Common myeloid progenitor, CD34-positive (primary cell): ENCODE results near the gene ZNF700.
"Not testable (repeated sequence)": the region's sequence is repeated elsewhere in the genome, so short reads cannot be mapped to it uniquely, and the experiment has no call there.

ENCODE experiments used
- CTCF ChIA-PET: fragments of 350-600 bp; sonication (Branson Sonifier 250); formaldehyde crosslinking; loops from one replicate; lab custom pipeline; 2021; ENCODE audit warnings: antibody characterized with exemption; lab: Charles Lee
- POLR2A ChIA-PET: fragments of 350-600 bp; sonication (Branson Sonifier 250); formaldehyde crosslinking; loops from one replicate; lab custom pipeline; 2021; ENCODE audit warnings: antibody characterized with exemption; lab: Charles Lee
- DNase-seq, 3 donors: peaks; one replicate each; pipeline versions ENCODE4 v3.0.0 to v3.0.0-alpha.2; 2013
- H3K27ac ChIP-seq, 2 experiments: 1 replicate in 1 of 2; 2 replicates in 1 of 2; pipeline ENCODE4 v1.7.0; 2013; ENCODE audit warnings: inconsistent platforms in 2 of 2, low read length in 2 of 2, mild to moderate bottlenecking in 2 of 2, low read depth in 1 of 2, moderate library complexity in 1 of 2; ENCODE audit not compliant: severe bottlenecking in 2 of 2, insufficient read depth in 1 of 2, poor library complexity in 1 of 2
- H3K27me3 ChIP-seq, 5 experiments: replicated peaks in 2 of 5; 1 replicate in 3 of 5; 2 replicates in 2 of 5; pipeline versions ENCODE4 v1.6.1 to v1.7.0; 2013; ENCODE audit warnings: low read length in 4 of 5, mild to moderate bottlenecking in 2 of 5, moderate library complexity in 2 of 5, inconsistent platforms in 1 of 5; ENCODE audit not compliant: insufficient read depth in 5 of 5, control insufficient read depth in 4 of 5
- H3K36me3 ChIP-seq, 4 experiments: 1 replicate in 2 of 4; 2 replicates in 2 of 4; pipeline versions ENCODE4 v1.6.1 to v1.7.0; 2013; ENCODE audit warnings: low read length in 3 of 4, control low read depth in 1 of 4, mild to moderate bottlenecking in 1 of 4; ENCODE audit not compliant: control insufficient read depth in 4 of 4, insufficient read depth in 4 of 4
- H3K4me1 ChIP-seq, 4 experiments: 1 replicate in 3 of 4; 2 replicates in 1 of 4; pipeline versions ENCODE4 v1.6.1 to v1.7.1; 2013; ENCODE audit warnings: low read length in 3 of 4, mild to moderate bottlenecking in 3 of 4, control low read depth in 1 of 4, inconsistent platforms in 1 of 4, moderate library complexity in 1 of 4; ENCODE audit not compliant: control insufficient read depth in 4 of 4, insufficient read depth in 4 of 4; ENCODE audit errors: control extremely low read depth in 1 of 4
- H3K4me3 ChIP-seq, 7 experiments: 1 replicate in 4 of 7; 2 replicates in 3 of 7; pipeline versions ENCODE4 v1.5.1 to v1.7.0; 2013; ENCODE audit warnings: mild to moderate bottlenecking in 7 of 7, low read length in 6 of 7, moderate library complexity in 6 of 7, inconsistent platforms in 2 of 7, low read depth in 2 of 7, control low read depth in 1 of 7; ENCODE audit not compliant: insufficient read depth in 4 of 7, control insufficient read depth in 1 of 7; ENCODE audit errors: extremely low read depth in 1 of 7
- H3K9me3 ChIP-seq, 5 experiments: 1 replicate in 4 of 5; 2 replicates in 1 of 5; pipeline versions ENCODE4 v1.6.1 to v1.7.1; 2013; ENCODE audit warnings: low read length in 4 of 5, mild to moderate bottlenecking in 2 of 5, inconsistent platforms in 1 of 5, low read depth in 1 of 5, moderate library complexity in 1 of 5; ENCODE audit not compliant: control insufficient read depth in 4 of 5, insufficient read depth in 2 of 5; ENCODE audit errors: control extremely low read depth in 1 of 5
- WGBS: methylation state at CpG from one replicate; pipeline ENCODE4 v1.1.5; 2013; ENCODE audit not compliant: insufficient coverage; 5-methylcytosine and 5-hydroxymethylcytosine counted together

ZNF700 gene

DNA sequence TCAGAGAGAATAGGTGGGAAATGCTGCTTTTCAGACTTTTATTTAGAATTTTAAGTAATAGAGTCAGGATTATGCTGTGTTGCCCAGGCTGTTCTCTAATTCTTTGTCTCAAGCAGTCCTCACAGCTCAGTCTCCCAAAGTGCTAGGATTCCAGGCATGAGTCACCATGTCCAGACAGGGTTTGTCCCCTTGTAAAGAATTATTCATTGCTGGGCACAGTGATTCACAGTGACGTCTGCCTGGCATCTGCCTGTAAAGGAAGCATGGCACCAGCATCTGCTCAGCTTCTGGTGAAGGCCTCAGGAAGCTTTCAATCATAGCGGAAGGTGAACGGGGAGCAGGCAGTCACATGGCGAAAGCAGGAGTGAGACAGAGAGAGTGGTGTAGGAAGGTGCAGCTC is 57.6 kb downstream of the ZNF700 start:
- H3K27me3 ChIP-seq, result no peaks in the 10 kb centered on the region
- H3K27ac ChIP-seq, result no peak overlapping the region
- ChIA-PET POLR2A (no interaction called here), CTCF (interaction anchor here (0.8 to 2.1 kb wide), 2 partner anchors 19 to 185 kb away, joined by 3 to 6 read pairs; no protein-coding TSS in a partner anchor)
- no peak overlapping the region for H3K4me3 ChIP-seq
- peaks cover 7 to 69% (median 48%) of the 10 kb centered on the region in 5 experiments for H3K9me3 ChIP-seq
- peaks cover 7 to 25% (median 12%) of the 10 kb centered on the region in 4 experiments for H3K36me3 ChIP-seq
- 82% methylated on average over 1 of the region's 4 CpGs for WGBS
- DNase-seq, result no peak
- H3K4me1 ChIP-seq, result peaks cover 0 to 2% (median 1%) of the 10 kb centered on the region in 4 experiments

DNA sequence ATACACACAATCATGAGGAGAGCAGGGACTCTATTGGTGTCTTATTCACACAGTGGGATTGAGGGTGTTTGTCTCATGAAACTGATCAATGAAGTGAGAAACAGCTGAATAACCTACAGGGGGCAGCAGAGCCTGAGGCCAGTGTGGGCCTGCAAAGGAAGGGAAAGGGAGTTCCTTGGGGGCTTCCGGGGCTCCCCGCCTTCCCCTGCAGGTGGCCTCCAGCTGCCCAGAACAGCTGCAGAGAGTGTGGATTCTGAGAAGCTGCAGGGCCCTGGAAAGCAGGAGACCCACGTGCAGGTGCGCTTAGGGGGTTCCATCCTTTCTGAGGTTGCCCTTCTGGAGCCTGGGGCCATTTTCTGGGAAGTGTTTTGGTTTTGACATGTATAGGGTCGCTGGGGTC is 60.1 kb downstream of the ZNF700 start:
- H3K27ac ChIP-seq, result no peak overlapping the region
- H3K4me1 ChIP-seq, result peaks cover 0 to 11% (median 7%) of the 10 kb centered on the region in 4 experiments
- peaks cover 0 to 45% (median 23%) of the 10 kb centered on the region in 5 experiments for H3K9me3 ChIP-seq
- ChIA-PET POLR2A (no interaction called here), CTCF (interaction anchor here (1.4 to 1.7 kb wide), 2 partner anchors 103 to 187 kb away, joined by 4 read pairs; no protein-coding TSS in a partner anchor)
- DNase-seq, result peak; percentile 27 to 55 (median 34)
- H3K36me3 ChIP-seq, result peaks cover 0 to 4% (median under 1%) of the 10 kb centered on the region in 4 experiments
- no peak overlapping the region for H3K4me3 ChIP-seq
- WGBS, result 21% methylated on average over 3 of the region's 5 CpGs
- H3K27me3 ChIP-seq, result no peaks in the 10 kb centered on the region

DNA sequence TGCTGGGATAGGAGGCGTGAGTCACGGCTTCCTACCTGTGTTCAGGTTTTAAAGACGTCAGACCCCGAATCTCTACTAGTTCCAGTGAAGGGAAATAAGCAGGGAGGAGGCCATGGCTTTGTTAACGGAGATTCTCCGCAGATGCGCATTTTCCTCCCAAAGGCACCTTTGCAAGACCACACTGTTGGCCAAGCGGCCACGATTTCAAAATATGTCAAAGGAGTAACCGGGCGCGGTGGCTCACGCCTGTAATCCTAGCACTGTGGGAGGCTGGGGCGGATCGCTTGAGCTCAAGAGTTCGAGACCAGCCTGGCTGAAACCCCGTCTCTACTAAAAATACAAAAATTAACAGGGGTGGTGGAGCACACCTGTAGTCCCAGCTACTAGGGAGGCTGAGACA is 61.8 kb downstream of the ZNF700 start:
- DNase-seq, result no peak
- peaks cover 0 to 31% (median 7%) of the 10 kb centered on the region in 5 experiments for H3K9me3 ChIP-seq
- no peaks in the 10 kb centered on the region for H3K27me3 ChIP-seq
- ChIA-PET CTCF (interaction anchor here (0.8 to 5.2 kb wide), 6 partner anchors 13 to 107 kb away, joined by 3 to 65 read pairs (median 5); partner anchors contain the start of genes ZNF700 and ZNF763), POLR2A (interaction anchor here (0.6 to 2.7 kb wide), 5 partner anchors 16 to 188 kb away, joined by 3 to 19 read pairs (median 3); partner anchors contain the start of genes ZNF491, ZNF69, ZNF700 and ZNF763)
- peaks cover 0 to 11% (median 11%) of the 10 kb centered on the region in 4 experiments for H3K4me1 ChIP-seq
- H3K4me3 ChIP-seq, result peak overlapping the region in 2 of 7 experiments; percentile 98
- no peak overlapping the region for H3K27ac ChIP-seq
- H3K36me3 ChIP-seq, result peaks cover 0 to 19% (median 2%) of the 10 kb centered on the region in 4 experiments
- 93% methylated on average over 15 of the region's 17 CpGs for WGBS

DNA sequence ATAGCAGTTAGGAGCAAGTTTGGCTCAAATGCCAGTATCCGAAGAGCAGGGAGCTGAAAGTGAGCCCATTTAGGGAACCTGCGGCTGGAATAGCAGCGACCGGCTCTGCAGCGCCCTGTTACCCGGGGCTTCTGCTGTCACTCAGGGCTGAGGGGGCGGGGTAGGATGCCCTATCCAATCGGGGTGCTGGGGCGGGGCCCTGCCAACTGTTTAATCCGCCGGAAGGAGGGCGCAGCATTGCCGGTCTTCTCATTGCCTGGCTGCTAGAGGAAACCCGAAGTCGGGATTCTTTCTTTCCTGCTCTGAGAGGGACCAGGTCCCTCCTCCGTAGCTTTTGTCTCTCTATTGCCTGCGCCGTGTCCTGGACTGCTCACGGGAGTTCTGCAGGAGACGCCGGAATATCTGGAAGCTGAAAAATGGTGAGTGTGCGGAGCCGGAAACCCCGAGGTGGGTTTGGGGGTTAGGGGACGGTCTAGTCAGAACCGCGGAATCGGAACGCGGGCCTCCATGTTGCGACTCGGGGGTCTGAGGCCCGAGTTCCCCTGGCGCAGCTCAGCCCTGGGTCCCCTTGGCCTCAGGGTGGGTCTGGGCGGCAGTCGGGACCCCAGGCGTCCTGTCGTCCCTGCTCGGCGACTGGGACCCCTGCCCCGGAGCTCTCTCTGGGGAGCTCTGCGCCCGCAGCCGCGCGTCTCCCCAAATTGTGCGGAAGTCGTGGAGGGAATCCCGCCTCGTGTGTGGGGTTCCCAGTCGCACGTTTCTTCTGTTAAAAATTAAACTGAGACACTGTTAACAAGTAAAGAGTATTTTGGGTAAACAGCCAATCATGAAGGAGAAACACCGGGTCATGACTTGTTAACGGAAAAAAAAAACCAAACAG is 62.7 kb downstream of the ZNF700 start:
- H3K27ac ChIP-seq, result peak overlapping the region; percentile 91 to 94
- CTCF ChIA-PET, result interaction anchor here (0.5 to 5.2 kb wide), 21 partner anchors 10 to 201 kb away, joined by 3 to 65 read pairs (median 4); partner anchors contain the start of genes ZNF491, ZNF69, ZNF700 and ZNF763
- H3K36me3 ChIP-seq, result peaks cover 0 to 20% (median 2%) of the 10 kb centered on the region in 4 experiments
- H3K4me1 ChIP-seq, result peaks cover 0 to 13% (median 12%) of the 10 kb centered on the region in 4 experiments
- peak; percentile 95 to 99 (median 98) for DNase-seq
- peak overlapping the region; percentile 92 to 99 (median 98) for H3K4me3 ChIP-seq
- H3K27me3 ChIP-seq, result no peaks in the 10 kb centered on the region
- POLR2A ChIA-PET, result interaction anchor here (0.6 to 2.7 kb wide), 10 partner anchors 17 to 552 kb away, joined by 3 to 22 read pairs (median 4); partner anchors contain the start of genes ZNF20, ZNF491, ZNF625 and ZNF69
- under 1% methylated on average over 42 of the region's 54 CpGs for WGBS
- H3K9me3 ChIP-seq, result peaks cover 0 to 25% (median 3%) of the 10 kb centered on the region in 5 experiments

DNA sequence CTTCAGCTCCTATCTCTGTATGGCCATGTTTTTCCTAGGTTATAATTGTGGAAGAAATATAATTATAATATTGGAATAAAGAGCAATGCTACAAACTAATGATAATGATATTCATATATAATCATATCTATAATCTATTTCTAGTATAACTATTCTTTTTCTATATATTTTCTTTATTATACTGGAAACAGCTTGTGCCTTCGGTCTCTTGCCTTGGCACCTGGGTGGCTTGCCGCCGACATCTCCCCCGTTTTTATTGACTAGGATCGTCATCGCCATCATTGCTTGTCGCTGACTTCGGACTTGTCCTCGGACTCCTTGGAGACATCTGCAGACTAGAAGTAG is 64.2 kb downstream of the ZNF700 start:
- Histone ChIP-seq H3K9me3 (peaks cover 0 to 11% (median 0%) of the 10 kb centered on the region in 5 experiments), H3K27me3 (no peaks in the 10 kb centered on the region), H3K4me3 (peak overlapping the region in 6 of 7 experiments; percentile 38 to 99 (median 98)), H3K36me3 (peaks cover 0 to 28% (median 2%) of the 10 kb centered on the region in 4 experiments), H3K4me1 (peaks cover 0 to 13% (median 12%) of the 10 kb centered on the region in 4 experiments), H3K27ac (peak overlapping the region; percentile 91 to 94)
- ChIA-PET POLR2A (interaction anchor here (1.2 to 2.7 kb wide), 4 partner anchors 25 to 151 kb away, joined by 4 to 22 read pairs (median 12); partner anchors contain the start of genes ZNF20, ZNF700 and ZNF763), CTCF (interaction anchor here (0.6 to 5.2 kb wide), 21 partner anchors 8 to 192 kb away, joined by 3 to 65 read pairs (median 4); partner anchors contain the start of genes ZNF20, ZNF491, ZNF69 and ZNF700)
- 84% methylated on average over 8 of the region's 9 CpGs for WGBS
- DNase-seq, result no peak

DNA sequence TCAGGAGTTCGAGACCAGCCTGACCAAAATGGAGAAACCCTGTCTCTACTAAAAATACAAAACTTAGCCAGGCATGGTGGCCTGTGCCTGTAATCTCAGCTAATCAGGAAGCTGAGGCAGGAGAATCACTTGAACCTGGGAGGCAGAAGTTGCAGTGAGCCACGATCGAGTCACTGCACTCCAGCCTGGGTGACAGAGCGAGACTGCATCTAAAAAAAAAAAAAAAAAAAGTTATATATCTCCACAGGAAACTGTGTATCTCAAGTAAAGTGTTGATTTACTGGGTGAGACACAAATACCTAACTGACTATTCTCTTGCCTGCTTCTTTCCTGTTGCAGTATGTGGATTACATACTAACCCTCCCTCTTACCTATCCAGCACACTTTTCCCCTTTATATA is 67.0 kb downstream of the ZNF700 start:
- H3K9me3 ChIP-seq, result peaks cover 0 to 19% (median 0%) of the 10 kb centered on the region in 5 experiments
- H3K27me3 ChIP-seq, POLR2A ChIA-PET, DNase-seq, H3K4me3 ChIP-seq: not testable (repeated sequence)
- peak overlapping the region in 1 of 2 experiments; percentile 20 for H3K27ac ChIP-seq
- peaks cover 0 to 40% (median 7%) of the 10 kb centered on the region in 4 experiments for H3K36me3 ChIP-seq
- H3K4me1 ChIP-seq, result peaks cover 0 to 13% (median 12%) of the 10 kb centered on the region in 4 experiments
- CTCF ChIA-PET, result interaction anchor here (0.9 to 2.2 kb wide), 5 partner anchors 29 to 194 kb away, joined by 3 to 7 read pairs (median 6); partner anchors contain the start of gene ZNF491
- 100% methylated on average over 1 of the region's 4 CpGs for WGBS
